Activated T-helper 17 cell treated with anti-CD3 and anti-CD28 coated beads, Interleukin-2, amount 50 U/mL, for 72 hours (primary cell): ENCODE measurements around the gene TSPAN18. TPM values are rescaled to one million over a fixed set of nuclear protein-coding genes. Genes with fewer than 3 reads are reported as not detected.
A peak's percentile ranks its signal among the peaks of the same experiment; 100 is the strongest.

ENCODE experiments used
- ATAC-seq: fragments of 150-1000 bp; cut with Tn5 transposase; replicated peaks from 2 replicates; pipeline ENCODE4 v1.10.0; 2021; ENCODE audit warnings: mild to moderate bottlenecking, moderate library complexity
- H3K27ac Mint-ChIP-seq: one replicate; pipeline ENCODE4 v1.8.0; 2022; ENCODE audit warnings: mixed read lengths
- H3K27me3 Mint-ChIP-seq: one replicate; pipeline ENCODE4 v1.8.0; 2022; ENCODE audit warnings: mixed read lengths
- H3K36me3 Mint-ChIP-seq: one replicate; pipeline ENCODE4 v1.8.0; 2022; ENCODE audit warnings: low read depth, mild to moderate bottlenecking, mixed read lengths
- H3K4me1 Mint-ChIP-seq: one replicate; pipeline ENCODE4 v1.8.0; 2022; ENCODE audit warnings: mixed read lengths
- H3K4me3 Mint-ChIP-seq: one replicate; pipeline ENCODE4 v1.8.0; 2022; ENCODE audit warnings: mild to moderate bottlenecking, mixed read lengths
- H3K9me3 Mint-ChIP-seq: one replicate; pipeline ENCODE4 v1.8.0; 2022; ENCODE audit warnings: mixed read lengths
- total RNA-seq, 2 donors: library from RNA; stranded (reverse); gene quantifications; one replicate each; pipeline ENCODE4 v1.2.3, GENCODE V29; 2022

TSPAN18 gene
- total RNA-seq, 2 donors from 2014 or later, result 3.3 to 3.9 TPM

- Mint-ChIP-seq H3K4me3 (no peak overlapping the region), H3K27ac (no peak overlapping the region)
- no peak for ATAC-seq
These were observed 69.2 kb downstream of the TSPAN18 start for GRCh38 chr11:44795803-44796535.

DNA sequence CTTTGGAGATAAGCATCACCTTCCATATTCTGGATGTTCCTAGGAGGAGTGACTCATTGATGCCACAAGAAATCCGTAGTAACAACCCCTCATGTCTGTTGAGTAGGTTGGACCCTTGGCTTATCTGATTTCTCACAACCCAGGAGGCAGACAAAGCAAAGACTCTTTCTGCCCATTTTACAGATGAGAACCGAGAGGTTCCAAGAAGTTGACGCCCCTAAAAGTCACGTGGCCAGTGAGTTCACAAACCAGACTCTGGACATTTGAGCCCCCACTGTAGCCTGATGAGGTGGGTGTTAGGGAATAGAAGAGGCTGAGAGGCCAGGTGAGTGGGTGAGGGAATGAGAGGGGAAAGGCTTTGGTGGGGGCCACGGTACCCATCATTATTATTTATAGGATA lies 70.3 kb downstream of the TSPAN18 start:
- Mint-ChIP-seq H3K4me1 (no peaks in the 10 kb centered on the region), H3K27ac (no peak overlapping the region), H3K27me3 (no peaks in the 10 kb centered on the region), H3K36me3 (no peaks in the 10 kb centered on the region), H3K4me3 (no peak overlapping the region), H3K9me3 (no peaks in the 10 kb centered on the region)
- ATAC-seq, result no peak

More at GRCh38 chr11:44795803-44796535, 69.2 kb downstream of the TSPAN18 start:
- Mint-ChIP-seq H3K27me3 (no peaks in the 10 kb centered on the region), H3K9me3 (no peaks in the 10 kb centered on the region), H3K4me1 (no peaks in the 10 kb centered on the region), H3K36me3 (no peaks in the 10 kb centered on the region)

- Mint-ChIP-seq H3K4me1 (no peaks in the 10 kb centered on the region), H3K36me3 (no peaks in the 10 kb centered on the region), H3K9me3 (no peaks in the 10 kb centered on the region), H3K4me3 (no peak overlapping the region), H3K27ac (no peak overlapping the region), H3K27me3 (no peaks in the 10 kb centered on the region)
- ATAC-seq, result no peak
These were observed 71.3 kb downstream of the TSPAN18 start for GRCh38 chr11:44797886-44798606.

- ATAC-seq, result no peak
- no peaks in the 10 kb centered on the region for H3K4me1 Mint-ChIP-seq
- H3K27me3 Mint-ChIP-seq, result no peaks in the 10 kb centered on the region
These were observed 71.8 kb downstream of the TSPAN18 start for GRCh38 chr11:44798607-44798972.

DNA sequence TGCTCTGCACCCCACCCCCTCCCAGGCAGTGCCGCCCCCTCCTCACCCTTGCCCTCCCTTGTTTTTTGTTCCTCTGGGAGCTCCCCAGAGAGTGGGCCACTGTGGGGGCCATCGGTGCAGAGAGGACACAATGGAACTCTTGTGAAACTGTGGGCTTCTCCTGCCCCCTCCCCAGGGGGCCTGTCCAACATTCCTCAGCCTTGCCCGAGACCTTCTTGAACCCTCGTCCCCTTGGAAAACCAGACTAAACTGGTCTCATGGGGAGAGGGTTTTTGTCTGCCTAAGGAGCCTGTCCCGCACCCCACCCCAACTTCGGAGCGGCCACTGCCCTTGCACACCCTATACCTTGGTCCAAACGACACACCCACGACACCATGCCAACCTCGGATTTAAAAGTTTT lies 72.2 kb downstream of the TSPAN18 start:
- H3K36me3 Mint-ChIP-seq, result no peaks in the 10 kb centered on the region
- H3K27me3 Mint-ChIP-seq, result no peaks in the 10 kb centered on the region
- no peaks in the 10 kb centered on the region for H3K9me3 Mint-ChIP-seq
- no peaks in the 10 kb centered on the region for H3K4me1 Mint-ChIP-seq
- no peak for ATAC-seq
- no peak overlapping the region for H3K4me3 Mint-ChIP-seq
- no peak overlapping the region for H3K27ac Mint-ChIP-seq

More at GRCh38 chr11:44798607-44798972, 71.8 kb downstream of the TSPAN18 start:
- Mint-ChIP-seq H3K27ac (no peak overlapping the region), H3K36me3 (no peaks in the 10 kb centered on the region), H3K4me3 (no peak overlapping the region), H3K9me3 (no peaks in the 10 kb centered on the region)

GRCh38 chr11:44802347-44802746 lies 75.6 kb downstream of the TSPAN18 start:
- no peaks in the 10 kb centered on the region for H3K9me3 Mint-ChIP-seq
- peak overlapping the region; percentile 37 for H3K27ac Mint-ChIP-seq
- H3K4me3 Mint-ChIP-seq, result no peak overlapping the region
- no peak for ATAC-seq
- H3K27me3 Mint-ChIP-seq, result no peaks in the 10 kb centered on the region
- H3K4me1 Mint-ChIP-seq, result no peaks in the 10 kb centered on the region
- H3K36me3 Mint-ChIP-seq, result no peaks in the 10 kb centered on the region

DNA sequence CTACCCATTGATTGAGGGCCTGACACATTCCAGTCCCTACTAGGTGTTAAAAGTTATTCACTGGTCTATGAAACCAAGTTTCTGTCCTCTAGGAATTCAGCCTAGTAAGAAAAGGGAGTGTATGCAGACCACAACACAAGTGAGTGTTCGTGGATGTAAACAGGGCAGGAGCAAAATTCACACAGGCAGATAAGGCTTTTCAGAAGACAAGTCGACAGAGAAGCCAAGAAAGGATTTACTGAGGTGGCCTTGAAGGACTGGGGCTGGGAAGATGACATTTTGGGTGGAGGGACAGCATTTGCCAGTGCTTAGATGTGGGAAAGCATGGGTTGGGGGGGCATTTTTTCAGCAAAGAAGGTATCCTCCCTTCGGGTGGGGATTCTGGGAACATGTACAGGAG lies 76.2 kb downstream of the TSPAN18 start:
- H3K4me3 Mint-ChIP-seq, result no peak overlapping the region
- H3K9me3 Mint-ChIP-seq, result no peaks in the 10 kb centered on the region
- no peaks in the 10 kb centered on the region for H3K27me3 Mint-ChIP-seq
- H3K4me1 Mint-ChIP-seq, result no peaks in the 10 kb centered on the region
- H3K27ac Mint-ChIP-seq, result peak overlapping the region; percentile 34
- ATAC-seq, result no peak
- no peaks in the 10 kb centered on the region for H3K36me3 Mint-ChIP-seq

GRCh38 chr11:44804449-44805437 lies 78.0 kb downstream of the TSPAN18 start:
- no peak overlapping the region for H3K4me3 Mint-ChIP-seq
- ATAC-seq, result no peak
- H3K27me3 Mint-ChIP-seq, result no peaks in the 10 kb centered on the region
- no peaks in the 10 kb centered on the region for H3K9me3 Mint-ChIP-seq
- H3K36me3 Mint-ChIP-seq, result no peaks in the 10 kb centered on the region
- H3K27ac Mint-ChIP-seq, result no peak overlapping the region
- no peaks in the 10 kb centered on the region for H3K4me1 Mint-ChIP-seq

DNA sequence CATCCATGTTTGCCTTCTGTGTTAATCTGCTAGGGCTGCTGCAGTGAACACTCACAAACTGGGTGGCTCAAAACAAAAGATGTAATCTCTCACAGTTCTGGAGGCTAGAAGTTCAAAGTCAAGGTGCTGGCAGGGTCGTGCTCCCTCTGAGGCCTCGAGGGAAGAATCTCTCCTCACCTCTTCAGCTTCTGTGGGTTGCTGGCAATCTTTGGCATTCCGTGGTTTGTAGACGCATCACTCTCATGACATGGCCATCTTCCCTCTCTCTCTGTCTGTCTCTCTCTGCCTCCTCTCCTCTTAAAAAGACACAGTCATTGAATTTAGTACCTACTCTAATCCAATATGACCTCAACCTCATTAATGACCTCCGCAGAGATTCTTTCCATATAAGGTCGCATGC lies 78.8 kb downstream of the TSPAN18 start:
- Mint-ChIP-seq H3K36me3 (no peaks in the 10 kb centered on the region), H3K27me3 (no peaks in the 10 kb centered on the region), H3K9me3 (no peaks in the 10 kb centered on the region), H3K27ac (no peak overlapping the region), H3K4me3 (no peak overlapping the region), H3K4me1 (no peaks in the 10 kb centered on the region)
- ATAC-seq, result no peak

DNA sequence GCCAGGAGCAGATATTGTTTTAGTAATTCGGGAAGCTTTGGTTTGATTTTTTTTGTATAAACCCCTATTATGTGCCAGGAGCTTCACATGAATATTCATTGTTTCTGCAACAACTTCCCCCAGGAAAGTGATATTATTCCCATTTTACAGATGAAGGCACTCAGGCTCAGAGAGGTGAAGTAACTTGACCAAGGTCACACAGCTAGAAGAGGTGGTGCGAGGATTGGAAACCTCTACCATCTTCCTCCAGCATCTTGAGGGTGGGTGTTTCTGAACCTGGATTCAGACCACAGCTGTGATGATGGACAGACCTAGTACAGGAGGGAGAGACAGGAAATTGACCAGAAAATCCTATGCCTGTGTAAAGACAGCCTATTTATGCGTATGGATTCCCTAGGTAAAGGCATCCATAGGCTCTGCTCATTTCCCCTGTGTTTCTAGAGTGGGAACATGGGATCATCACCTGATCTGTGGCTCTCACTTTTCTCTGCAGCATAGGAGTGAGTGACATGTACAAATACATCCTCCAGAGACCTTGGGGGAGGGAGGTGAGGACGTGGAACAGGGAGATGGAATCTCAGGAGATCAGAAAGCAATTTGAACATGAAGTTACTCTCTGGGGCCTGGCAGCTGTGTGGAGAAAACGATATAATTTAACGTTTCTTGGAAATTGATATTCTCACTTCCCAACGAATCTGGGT lies 81.4 kb downstream of the TSPAN18 start:
- Mint-ChIP-seq H3K27me3 (no peaks in the 10 kb centered on the region), H3K36me3 (no peaks in the 10 kb centered on the region)

GRCh38 chr11:44809283-44809682 lies 82.5 kb downstream of the TSPAN18 start:
- peaks cover 14% of the 10 kb centered on the region for H3K4me1 Mint-ChIP-seq
- no peaks in the 10 kb centered on the region for H3K27me3 Mint-ChIP-seq
- no peak for ATAC-seq
- H3K36me3 Mint-ChIP-seq, result no peaks in the 10 kb centered on the region
- no peaks in the 10 kb centered on the region for H3K9me3 Mint-ChIP-seq
- H3K27ac Mint-ChIP-seq, result no peak overlapping the region
- no peak overlapping the region for H3K4me3 Mint-ChIP-seq

More for the DNA sequence above, 81.4 kb downstream of the TSPAN18 start:
- ATAC-seq, result no peak
- Mint-ChIP-seq H3K27ac (no peak overlapping the region), H3K4me1 (peaks cover 7% of the 10 kb centered on the region), H3K4me3 (no peak overlapping the region), H3K9me3 (no peaks in the 10 kb centered on the region)

GRCh38 chr11:44811841-44812448 lies 85.2 kb downstream of the TSPAN18 start:
- H3K4me3 Mint-ChIP-seq, result no peak overlapping the region

DNA sequence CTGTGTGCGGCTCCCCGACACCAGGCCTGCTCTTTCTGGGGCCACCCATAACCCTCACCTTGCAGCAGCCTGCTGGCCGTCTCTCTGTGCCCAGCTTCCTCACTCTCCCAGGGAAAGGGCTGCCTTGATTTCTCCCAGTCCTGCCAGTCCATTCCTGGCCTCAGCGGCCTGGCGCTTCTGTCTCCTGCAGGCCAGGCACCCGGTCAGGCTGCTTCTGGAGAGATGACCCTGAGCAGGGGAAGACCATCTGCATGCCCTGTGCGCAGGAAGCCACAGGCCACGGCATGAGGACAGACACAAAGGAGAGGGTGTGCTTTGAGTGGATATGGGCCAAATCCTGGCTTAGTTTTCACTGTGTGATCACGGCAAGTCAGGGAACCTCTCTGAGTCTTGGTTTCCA lies 86.2 kb downstream of the TSPAN18 start:
- ATAC-seq, result no peak
- Mint-ChIP-seq H3K9me3 (no peaks in the 10 kb centered on the region), H3K4me1 (peaks cover 28% of the 10 kb centered on the region), H3K4me3 (no peak overlapping the region), H3K36me3 (no peaks in the 10 kb centered on the region), H3K27me3 (no peaks in the 10 kb centered on the region), H3K27ac (no peak overlapping the region)

More at GRCh38 chr11:44811841-44812448, 85.2 kb downstream of the TSPAN18 start:
- Mint-ChIP-seq H3K36me3 (no peaks in the 10 kb centered on the region), H3K4me1 (peaks cover 24% of the 10 kb centered on the region), H3K27ac (peak overlapping the region; percentile 40), H3K27me3 (no peaks in the 10 kb centered on the region), H3K9me3 (no peaks in the 10 kb centered on the region)
- peak; percentile 18 for ATAC-seq
